Measurements from ENCODE around the gene KRTCAP2.
A peak's percentile ranks its signal among the peaks of the same experiment; 100 is the strongest.
"Not testable (repeated sequence)": the region's sequence is repeated elsewhere in the genome, so short reads cannot be mapped to it uniquely, and the experiment has no call there.

Gene KRTCAP2

DNA sequence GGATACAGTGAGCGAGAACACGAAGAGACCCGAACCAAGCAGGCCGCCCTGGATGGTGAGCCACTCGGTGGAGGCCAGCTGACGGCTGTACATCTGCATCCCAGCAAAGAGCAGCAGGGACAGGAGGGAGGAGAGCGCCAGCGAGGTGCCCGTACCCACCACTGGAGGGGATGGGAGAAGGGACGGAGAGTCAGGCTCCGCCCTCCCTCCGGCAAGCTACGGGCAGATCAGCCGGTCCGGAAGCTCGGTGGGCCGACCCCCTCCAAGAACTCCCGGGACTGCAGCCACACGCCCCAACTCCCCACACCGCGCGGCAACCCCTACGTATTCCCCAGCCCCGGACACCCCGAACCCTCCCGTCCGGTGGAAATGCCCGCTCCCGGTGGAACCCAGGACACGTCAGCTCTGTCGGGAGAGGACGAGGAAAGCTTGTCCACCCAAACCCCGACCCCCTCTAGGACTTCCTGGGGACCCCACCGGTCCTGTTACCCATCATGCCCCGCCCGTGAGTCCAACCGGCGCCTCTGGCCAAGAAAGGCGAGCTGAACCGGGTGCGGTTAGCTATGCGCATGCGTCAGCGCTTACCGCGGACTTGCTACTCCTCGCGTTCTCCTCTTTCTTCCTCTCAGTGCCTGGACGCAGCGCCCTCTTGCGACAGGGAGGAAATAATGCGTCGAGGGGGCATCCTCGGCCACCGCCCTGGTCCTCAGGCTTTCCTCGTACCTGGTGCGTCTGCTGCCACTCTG lies at the start of gene KRTCAP2:
TSS of gene KRTCAP2 (minus strand) at position 573 of the 746 bp plus-strand sequence. CDS start at position 493, 80 bp downstream.
- peak; percentile 95 for DNase-seq

DNA sequence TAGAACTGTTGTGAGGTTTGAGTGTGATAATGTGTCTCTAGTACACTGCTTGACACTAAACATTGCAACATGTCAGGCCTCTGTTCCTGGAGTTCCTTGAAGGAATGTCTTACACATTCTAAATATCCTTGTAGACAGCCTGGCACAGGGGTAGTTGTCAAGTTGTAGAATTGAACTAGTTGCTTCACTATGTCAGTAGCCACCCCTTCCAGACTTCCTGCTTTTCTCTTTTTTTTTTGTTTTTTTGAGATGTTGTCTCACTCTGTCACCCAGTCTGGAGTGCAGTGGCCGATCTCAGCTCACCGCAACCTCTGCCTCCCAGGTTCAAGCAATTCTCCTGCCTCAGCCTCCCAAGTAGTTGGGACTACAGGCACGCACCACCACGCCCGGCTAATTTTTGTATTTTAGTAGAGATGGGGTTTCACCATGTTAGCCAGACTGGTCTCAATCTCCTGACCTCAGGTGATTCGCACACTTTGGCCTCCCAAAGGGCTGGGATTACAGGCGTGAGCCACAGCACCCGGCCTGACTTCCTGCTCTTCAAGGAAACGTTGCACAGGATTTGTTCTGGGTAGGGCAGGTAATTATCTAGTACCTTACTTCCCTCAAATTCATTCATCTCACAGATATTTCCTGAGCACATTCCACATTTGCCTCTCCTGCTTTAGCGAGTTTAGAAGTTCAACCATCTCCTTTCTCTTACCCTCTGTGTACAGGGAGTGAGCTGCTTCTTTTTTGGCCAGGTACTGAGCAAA lies 47.3 kb upstream of the KRTCAP2 start:
- DNase-seq, result not testable (repeated sequence)

DNA sequence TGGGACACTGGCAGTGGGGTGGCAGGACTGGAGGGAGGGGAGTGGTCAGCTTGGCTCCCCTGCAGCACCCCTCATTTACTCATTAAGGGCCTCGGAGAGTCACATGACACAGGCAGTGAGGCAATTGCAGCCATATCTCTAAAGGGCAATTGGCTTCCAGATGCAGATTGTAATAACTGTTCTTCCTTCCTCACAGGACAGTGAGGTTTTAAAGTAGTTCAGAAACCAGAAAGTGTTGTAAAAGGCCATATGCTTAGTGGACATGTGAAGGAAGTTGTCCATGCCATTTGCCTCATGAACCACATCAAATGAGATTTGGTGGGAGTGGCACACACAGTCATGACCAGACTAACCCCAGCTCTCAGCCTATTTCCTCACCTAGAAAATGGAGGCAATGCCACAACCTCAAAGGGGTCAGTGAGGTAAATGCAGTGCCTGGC lies 46.5 kb upstream of the KRTCAP2 start:
- no peak for DNase-seq

DNA sequence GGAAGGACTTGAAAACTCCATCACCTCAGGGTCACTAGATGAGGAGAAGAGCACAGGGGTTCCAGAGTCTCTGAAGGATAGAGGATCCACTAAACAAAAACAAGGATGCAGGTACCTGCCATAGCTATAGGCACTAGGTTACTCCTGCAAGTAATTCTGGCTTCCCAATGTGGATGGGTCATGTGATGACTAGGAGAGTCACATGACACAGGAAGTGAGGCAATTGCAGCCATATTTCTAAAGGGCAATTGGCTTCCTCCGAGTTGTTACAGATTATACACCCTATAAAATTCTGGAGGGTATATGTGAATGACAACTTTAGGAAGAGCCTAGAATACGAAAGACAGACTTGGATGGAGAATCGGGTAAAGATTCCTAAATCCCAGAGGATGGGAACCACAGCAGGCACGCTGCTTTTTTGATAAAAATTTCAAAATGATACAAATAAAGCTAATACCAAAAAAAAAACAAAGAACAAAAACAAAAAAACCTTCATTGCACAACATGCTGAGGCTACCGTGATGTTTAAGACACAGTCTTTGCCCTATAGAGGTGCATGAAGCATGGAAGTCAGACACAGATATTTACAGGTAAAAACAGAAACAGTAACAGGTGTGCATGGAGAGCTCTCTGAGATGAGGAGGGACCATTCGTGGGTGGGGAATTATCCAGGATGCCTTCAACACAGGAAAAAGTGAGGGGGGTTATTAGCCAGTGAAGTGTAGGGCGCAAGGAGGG lies 45.9 kb upstream of the KRTCAP2 start:
- DNase-seq, result no peak

DNA sequence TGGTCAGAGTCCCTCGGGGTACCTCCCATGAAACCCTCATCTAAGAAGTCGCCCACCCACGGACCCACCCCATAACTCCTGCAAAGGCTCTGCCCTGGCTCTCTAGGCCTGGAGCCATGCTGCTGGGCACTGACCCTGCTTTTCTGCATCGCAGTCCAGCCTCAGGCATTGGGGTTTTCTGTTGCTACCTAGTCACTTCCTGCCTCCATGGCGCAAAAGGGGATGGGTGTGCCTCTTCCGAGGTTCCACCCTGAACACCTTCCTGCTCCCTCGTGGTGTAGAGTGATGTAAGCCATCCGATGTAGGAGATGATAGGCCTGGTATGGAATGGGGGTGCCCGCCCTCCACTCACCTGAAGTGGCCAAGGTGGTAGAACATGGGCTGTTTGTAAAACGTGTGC lies 41.6 kb upstream of the KRTCAP2 start:
- DNase-seq, result not testable (repeated sequence)

DNA sequence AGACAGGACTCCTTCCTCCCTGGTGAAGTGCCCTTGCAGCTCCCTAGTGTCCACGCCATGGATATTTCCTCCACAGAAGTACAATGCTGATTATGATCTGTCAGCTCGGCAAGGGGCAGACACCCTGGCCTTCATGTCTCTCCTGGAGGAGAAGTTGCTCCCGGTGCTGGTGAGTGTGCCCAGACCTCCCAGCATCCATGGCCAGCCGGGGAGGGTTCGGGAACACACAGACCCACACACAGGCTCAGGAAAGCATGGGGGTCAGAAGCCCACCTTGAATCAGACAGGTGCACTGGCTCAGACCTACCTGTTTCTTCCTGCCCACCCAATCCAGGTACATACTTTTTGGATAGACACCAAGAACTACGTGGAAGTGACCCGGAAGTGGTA lies 38.9 kb upstream of the KRTCAP2 start:
- not testable (repeated sequence) for DNase-seq

DNA sequence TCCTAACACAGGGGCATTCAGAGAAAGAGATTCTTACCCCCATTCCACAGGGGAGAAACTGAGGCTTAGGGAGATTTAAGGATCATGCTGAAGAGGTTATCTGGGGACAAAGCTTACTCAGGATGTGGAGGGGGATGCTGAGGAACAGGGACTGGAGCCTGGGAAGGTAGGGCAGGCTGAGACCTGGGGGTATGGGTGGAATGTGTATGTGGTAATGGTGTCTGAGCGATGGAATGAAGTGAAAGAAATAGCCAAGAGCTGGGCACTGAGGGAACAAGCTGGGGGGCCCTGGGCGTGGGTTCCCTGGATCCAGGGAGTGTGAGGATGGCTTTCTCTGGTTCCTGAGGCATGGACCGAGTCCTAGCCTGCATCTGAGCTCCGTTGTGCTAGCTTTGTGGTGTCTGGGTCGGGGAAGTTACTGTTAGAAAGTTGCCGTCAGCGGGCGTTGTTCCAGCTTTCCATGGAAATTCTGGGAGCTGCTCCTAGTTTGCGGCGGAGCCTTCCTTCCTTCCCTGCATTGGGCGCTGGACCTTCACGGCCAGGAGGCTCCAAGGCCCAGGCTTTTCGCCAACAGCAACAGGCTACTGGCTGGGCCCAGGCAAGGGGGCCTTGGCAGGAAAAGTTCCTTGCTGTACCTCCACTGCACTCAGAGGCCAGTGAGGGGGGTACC lies 38.4 kb upstream of the KRTCAP2 start:
- not testable (repeated sequence) for DNase-seq

DNA sequence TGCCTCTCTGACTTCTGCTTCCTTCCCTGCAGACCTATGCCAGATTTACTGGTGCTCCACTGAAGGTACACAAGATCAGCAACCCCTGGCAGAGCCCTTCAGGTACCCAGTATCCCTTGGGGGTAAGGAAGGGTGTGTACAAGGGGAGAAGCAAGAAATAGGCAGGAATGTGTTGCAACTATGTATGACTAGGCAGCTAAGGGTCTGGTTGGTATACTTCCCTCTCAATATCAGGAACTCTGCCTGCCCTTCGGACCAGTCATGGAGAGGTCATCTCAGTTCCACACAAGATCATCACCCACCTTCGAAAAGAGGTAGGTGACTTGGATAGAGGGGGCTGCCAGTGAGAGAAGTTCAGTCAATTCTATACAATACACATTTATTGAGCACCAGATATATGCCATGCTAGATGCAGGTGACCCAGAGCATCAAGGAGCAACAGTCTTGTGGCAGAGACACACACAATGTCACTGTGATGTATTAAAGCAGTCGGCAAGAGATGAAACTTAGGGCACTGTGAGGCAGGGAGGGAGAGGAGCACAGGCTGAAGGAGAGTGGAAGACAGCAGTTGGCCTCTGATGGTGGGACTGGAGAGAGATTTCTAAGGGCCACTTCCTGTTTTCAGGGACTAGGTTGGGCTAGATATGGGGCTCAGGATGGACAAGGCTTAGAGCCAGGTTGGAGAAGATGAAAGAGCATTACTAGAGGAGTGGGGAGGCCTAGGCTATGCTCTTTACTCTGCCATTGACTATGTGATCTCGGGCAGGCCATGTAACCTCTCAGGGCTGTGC lies 37.4 kb upstream of the KRTCAP2 start:
- no peak for DNase-seq

DNA sequence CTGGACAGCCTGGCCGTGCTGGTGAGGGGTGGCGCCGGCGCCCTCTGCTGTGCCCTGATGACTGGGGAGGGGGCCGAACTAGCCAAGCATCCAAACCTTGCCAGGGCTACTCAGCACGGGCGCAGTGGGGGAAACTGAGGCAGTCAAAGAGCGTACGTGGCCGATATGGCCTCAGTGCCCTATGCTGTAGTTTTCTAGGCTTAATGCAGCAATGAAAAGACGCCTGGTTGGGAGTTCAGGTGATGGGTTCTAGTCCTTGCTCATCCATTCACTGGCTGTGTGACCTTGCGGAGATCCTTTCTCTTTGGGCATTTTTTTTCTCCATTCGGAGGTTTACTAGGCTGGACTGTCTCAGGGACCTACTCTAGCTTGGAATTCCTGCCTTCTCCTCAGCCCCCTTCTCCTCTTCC lies 36.2 kb upstream of the KRTCAP2 start:
- no peak for DNase-seq

DNA sequence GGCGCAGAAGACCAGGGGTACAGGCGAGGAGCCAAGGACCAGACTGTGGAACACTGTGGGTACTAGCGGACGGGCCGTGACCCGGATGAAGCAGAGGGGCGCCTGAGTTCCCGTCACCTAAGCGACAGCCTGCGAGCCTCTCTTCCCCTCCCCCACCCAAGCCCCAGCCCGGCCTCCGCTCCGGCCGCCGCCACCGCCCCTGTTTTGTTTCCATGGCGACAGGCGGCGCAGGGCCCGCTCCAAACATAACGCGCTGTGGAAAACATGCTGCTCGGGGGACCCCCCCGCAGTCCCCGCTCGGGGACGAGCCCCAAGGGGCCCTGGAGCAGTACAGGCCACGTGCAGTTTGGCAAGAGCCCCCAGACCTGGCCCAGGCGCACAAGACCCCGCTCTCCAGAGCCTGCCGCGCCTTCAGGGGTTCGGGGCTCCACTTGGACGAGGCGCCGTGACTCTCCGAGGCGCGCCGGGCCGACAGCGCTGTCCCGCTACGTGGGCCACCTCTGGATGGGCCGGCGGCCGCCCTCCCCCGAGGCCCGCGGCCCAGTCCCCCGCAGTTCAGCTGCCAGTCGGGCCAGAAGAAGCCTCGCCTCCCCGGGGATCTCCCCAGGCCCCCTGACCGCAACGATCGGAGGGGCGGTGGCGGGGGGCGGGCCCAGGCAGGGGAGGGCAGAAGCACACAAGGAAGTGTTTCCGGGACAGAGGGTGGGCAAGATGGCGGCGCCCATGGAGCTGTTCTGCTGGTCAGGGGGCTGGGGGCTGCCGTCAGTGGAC lies 35.6 kb upstream of the KRTCAP2 start, which contains the start of gene MTX1:
TSS of gene MTX1 (plus strand) at position 155 of the 771 bp plus-strand sequence. CDS start at position 265, 110 bp downstream.
- peak; percentile 91 for DNase-seq

DNA sequence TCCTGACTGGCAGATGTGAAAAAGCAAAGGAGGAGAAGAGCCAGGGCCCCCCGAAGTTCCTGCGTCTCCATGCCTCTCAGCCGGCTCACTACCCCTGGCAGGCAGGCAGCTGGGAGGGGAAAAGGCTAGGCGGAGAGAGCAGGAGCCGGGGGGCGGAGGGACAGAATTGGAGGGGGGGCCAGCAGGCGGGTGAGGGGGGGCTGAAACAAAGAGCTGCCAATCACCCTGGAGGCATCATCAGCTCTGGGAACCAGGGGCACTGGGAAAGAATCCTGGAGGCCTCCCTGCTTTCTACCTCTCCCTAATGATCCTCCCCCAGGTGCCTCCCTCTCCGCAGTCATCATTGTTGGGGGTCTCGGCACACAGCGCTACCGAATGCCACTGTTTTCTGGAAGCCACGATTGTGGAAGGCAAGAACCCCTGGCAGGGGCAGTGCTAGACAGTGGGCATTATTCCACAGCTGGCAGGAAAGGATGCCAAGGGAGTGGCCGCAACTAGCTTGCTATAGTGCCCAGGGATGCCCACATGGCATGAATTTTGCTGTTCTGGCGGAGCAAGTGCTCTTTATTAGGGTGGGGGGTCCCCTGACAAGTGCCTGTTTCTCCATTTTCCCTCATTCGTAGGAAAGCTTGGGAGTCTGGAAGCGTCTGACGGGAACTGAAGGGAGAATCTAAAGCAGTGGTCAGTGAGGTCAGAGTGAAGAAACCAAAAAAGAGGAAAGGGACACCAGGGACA lies 34.9 kb upstream of the KRTCAP2 start, which contains the start of gene THBS3:
TSS of gene THBS3 (minus strand) at position 92 of the 735 bp plus-strand sequence. CDS start at position 71, 21 bp downstream.
- no peak for DNase-seq

DNA sequence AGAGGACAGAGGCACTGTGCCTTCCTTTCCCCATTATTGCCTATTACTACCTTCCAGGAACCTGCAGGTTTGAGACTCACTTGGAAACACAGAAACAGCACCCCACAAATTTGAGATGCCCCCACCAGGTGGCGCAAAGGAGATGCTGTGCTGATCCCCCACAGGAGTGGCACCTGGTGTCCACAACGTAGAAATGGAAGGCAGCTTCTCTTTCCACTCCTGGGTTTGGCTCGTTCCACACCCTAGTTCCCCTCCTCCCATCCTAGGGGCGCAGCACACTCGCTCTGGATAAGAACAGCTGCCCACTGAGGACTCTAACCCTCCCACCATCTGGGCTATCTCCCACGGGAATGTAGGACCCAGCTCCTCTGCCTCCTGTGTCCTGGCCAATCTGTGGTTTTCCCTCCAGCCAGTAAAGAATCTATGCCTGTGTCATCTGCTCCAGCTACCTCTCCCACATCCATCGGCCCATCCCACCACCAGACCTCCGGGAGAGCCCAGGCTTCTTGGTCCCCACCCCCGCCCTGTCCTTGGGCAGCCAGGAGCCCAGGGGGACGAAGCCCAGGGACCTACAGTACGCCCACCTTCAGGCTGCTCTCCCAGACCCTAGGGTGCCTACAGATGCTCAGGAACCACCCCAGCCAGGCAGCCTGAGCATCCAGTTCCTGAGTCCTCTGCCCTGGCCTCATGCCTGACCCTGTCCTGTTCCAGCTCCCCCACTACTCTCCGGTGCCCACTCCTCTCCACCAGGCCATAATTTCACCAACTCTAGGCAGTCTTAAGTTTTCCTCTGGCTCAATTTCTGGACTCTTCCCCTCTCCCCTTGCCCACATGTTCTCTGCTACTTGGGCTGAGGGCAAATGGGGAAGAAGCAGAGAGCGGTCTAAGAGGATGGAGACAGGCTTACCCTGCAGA lies 34.0 kb upstream of the KRTCAP2 start:
- peak; percentile 92 for DNase-seq

DNA sequence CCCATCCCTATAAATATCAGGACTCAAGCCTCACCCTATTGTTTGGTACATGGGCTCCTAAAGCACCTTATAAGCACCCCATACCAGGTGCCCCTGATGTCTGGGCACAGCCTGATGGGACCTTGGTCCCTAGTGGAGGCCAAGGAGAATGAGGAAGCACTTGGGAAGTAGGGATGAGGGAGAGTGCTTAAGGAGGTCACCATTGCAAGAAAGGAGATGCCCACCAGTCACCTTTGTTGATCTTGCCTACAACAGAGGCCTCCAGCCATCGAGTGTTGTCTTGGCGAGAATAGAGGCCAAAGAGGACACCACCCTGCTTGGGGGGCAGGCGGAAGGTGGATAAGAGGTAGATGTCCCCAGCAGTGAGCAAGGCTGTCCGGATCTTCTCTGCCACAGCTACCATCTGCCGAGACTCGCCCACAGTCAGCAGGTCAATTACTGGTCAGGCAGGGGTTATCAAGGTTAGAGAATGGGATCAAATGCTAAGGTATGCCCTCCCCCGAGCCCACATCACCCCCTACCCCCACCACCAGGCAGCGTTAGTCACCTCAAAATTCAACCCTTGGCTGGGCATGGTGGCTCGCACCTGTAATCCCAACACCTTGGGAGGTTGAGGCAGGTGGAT lies 33.0 kb upstream of the KRTCAP2 start:
- DNase-seq, result no peak

DNA sequence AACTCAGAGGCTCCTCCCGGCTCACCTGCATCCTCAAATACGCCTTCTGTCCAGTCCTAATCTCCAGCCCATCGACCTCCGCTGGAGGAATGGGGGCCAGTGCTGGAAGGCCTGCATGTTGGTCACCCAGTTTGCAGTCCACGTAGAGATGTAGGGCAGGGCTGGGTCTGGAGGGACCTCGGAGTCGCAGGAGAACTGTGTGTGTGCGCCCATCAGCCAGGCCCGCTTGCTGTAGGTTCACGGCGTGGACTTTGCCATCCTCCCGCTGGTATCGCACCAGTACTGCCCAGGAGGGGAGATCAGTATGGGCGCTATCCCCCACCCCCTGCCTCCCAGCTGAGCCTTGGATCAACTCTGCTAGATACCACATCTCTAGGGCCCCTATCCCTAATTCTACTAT lies 31.9 kb upstream of the KRTCAP2 start:
- DNase-seq, result no peak

DNA sequence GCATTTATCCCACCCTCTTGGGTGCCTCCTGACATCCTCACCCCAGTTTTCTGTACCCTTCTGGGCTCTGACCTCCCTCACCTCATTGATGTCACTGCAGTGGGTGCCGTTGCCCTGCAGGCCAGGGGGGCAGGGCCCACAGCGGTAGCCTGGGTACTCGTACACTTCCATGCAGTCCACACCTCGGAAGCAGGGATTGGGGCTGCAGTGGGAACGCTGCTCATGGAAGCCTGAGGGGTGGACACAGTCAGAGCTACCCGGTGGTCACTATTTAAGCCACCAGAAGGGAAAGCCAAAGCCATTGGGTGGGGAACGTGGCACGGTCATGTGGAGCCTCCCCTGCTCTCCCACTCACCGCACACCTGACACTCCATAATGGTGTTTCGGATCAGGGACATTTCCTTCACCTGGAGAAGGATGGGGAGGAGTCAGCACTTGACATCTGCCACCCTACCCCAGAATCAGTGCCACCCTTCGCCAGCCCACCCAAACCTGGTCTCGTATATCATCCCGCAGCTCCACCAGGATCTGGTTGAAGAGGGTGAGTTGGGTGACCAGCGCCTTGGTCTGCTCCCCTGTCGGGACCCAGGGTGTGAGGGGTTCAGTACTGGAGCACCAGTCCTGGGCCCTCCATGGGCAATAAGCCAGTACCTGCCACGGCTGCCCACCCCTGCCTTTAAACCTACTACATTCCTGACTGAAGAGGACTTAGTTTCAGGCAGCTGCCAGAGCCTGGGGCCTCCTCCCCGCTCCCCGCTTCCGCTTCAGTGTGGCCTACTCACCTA lies 29.8 kb upstream of the KRTCAP2 start:
- DNase-seq, result no peak

DNA sequence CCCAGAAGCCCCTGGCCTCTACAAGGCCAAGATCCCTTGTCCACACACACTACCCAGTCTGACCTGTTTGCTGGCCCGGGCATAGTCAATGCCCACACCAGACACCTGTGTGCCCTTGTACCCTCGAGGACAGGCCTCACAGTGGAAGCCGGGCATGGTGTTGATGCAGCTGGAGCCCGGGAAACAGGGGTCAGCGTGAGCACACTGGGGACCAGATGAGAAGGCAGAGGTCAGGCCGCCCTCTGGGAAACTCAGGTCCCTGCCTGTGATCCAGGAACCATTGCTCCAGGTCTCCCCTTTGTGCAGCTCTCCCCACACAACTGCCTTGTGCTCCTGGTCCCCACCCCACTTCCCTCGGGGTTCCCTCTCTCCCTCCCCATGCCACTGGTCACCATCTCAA lies 29.1 kb upstream of the KRTCAP2 start:
- DNase-seq, result no peak

DNA sequence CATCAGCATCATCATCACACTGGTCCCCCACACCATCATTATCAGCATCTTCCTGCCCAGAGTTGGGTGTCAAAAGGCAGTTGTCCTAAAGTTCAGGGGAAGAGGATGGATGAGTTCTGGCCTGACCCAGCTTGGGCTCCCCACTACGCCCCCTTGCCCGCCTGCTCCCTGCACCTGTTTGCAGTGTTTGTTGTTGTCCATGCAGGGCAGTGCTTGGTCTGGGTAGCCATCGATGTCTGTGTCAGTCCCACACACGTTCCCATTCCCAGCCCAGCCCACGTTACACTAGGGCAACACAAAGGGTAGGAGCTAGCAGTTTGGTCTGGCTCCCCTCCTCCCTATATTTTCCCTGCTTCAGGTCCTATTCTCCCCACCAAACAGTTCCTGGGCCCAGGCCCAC lies 27.8 kb upstream of the KRTCAP2 start:
- DNase-seq, result no peak

DNA sequence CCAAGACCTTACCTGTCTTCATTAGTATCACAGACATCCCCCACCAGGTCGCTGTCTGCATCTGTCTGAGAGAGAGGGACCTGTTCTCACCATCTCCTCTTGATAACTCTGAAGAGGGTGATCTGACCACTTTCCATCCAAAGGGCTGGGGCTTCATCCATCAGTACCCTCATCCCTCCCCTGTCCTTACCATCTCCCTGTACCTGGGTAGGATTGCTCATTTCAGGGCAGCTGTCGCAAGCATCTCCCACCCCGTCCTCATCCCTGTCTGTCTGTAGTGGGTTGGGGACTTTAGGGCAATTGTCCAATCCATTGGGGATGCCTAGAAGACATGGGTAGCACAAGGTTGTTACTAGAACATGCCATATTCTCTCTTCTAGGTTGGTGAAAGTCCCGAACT lies 26.7 kb upstream of the KRTCAP2 start:
- DNase-seq, result no peak
